Motor neuron (in vitro differentiated cells): Measurements from ENCODE around the gene ATIC. TPM values are rescaled to one million over a fixed set of nuclear protein-coding genes. Genes with fewer than 3 reads are reported as not detected.

Experiments
- ATAC-seq, 8 experiments: fragments of 200-7000 bp; cut with Tn5 transposase; replicated peaks in 6 of 8; 2 replicates each; pipeline ENCODE4 v1.8.0; 2021; ENCODE audit warnings: mild to moderate bottlenecking in 8 of 8, moderate library complexity in 8 of 8
- H3K27ac ChIP-seq, 2 donors: fragments of 250-450 bp; sonication (Bioruptor Pico); 2 replicates each; pipeline ENCODE4 v1.9.0; 2021; ENCODE audit warnings: antibody characterized with exemption in 2 of 2, mild to moderate bottlenecking in 2 of 2, moderate library complexity in 1 of 2
- H3K4me1 ChIP-seq, 2 donors: fragments of 250-450 bp; sonication (Bioruptor Pico); replicated peaks in 1 of 2; 2 replicates each; pipeline ENCODE4 v1.6.1; 2021; ENCODE audit warnings: antibody characterized with exemption in 2 of 2, mild to moderate bottlenecking in 2 of 2, moderate library complexity in 1 of 2
- H3K4me3 ChIP-seq, 5 donors: fragments of 250-450 bp; sonication (Bioruptor Pico); 2 replicates each; pipeline ENCODE4 v1.9.0; 2021; ENCODE audit warnings: antibody characterized with exemption in 5 of 5, mild to moderate bottlenecking in 5 of 5, moderate library complexity in 4 of 5
- WGBS, 10 experiments: fragments of 450-650 bp; shearing (Covaris generic); methylation state at CpG; one replicate each; pipeline ENCODE4 v1.0.0; 2022; 5-methylcytosine and 5-hydroxymethylcytosine counted together
- in situ Hi-C, 9 experiments: fragments of 400-800 bp; cut with MboI; loops; one replicate each; pipeline ENCODE4 v1.15.0; 2021; ENCODE audit warnings: low sequenced_read_pairs in 9 of 9, low pct_unique_long_range_greater_than_20kb in 2 of 9; ENCODE audit not compliant: unreplicated experiment in 9 of 9
- total RNA-seq, 8 experiments: library from RNA; unstranded; fragments of 300-600 nt; gene quantifications; 2 replicates each; pipeline versions ENCODE4 v1.2.3 to v1.2.4, GENCODE V29; 2022

ATIC gene
- total RNA-seq, 8 experiments from 2014 or later, result 15.4 to 241 (median 74.6) TPM

DNA sequence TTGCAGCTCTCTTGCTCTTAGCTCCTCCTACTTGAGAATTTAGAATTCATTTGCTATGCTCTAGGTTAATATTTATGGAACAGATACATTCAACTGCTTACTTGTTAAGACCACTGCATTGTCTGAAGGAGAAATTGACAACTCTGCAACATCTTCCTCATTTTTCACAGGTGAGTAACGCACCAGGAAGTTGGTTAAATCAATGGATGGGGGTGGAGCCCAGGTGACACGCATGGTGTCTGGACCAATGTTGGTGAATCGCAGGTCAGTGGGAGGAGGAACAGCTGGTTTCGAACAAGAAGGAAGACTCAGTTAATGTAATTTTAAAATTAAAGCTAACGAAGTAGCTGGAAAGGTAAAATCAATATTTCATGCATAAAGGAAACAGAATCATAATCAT is 79.7 kb downstream of the ATIC start:
- peaks cover 0 to 4% of the 10 kb centered on the region in 2 donors for H3K4me1 ChIP-seq
- no peak overlapping the region for H3K27ac ChIP-seq
- H3K4me3 ChIP-seq, result no peak overlapping the region
- ATAC-seq, result no peak
- 85 to 100% (median 93%) methylated on average over 2 to 5 of the region's 5 CpGs for WGBS, 10 experiments
- in situ Hi-C loops, result no loop called here

DNA sequence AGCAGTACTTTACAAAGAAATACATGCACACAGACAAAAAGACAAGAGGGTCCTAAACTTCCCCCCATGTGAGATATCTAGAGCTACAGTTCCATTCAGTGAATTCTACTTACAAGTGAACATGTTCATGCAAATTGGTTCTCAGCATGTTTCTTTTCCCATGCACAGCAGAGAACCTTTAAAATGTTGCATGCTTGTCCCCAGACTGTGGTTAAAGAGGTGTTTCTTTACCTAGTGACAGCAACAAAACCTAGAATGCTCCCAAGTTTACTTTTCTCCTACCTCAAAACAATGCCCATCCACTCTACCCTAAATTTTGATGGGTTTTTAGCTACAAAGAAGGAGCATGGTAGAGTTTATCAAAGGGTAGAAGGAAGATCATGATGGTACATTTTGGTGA is 80.3 kb downstream of the ATIC start:
- no peak for ATAC-seq
- H3K4me3 ChIP-seq, result no peak overlapping the region
- no peak overlapping the region for H3K27ac ChIP-seq
- H3K4me1 ChIP-seq, result peaks cover 0 to 4% of the 10 kb centered on the region in 2 donors
- in situ Hi-C loops, result no loop called here

- Histone ChIP-seq H3K4me3 (no peak overlapping the region), H3K4me1 (peaks cover 0 to 4% of the 10 kb centered on the region in 2 donors), H3K27ac (no peak overlapping the region)
- WGBS, 10 experiments, result 76 to 100% (median 95%) methylated on average over 3 to 12 of the region's 12 CpGs
- no peak for ATAC-seq
- in situ Hi-C loops, result no loop called here
These were observed 80.9 kb downstream of the ATIC start for GRCh38 chr2:215392687-215393270.

DNA sequence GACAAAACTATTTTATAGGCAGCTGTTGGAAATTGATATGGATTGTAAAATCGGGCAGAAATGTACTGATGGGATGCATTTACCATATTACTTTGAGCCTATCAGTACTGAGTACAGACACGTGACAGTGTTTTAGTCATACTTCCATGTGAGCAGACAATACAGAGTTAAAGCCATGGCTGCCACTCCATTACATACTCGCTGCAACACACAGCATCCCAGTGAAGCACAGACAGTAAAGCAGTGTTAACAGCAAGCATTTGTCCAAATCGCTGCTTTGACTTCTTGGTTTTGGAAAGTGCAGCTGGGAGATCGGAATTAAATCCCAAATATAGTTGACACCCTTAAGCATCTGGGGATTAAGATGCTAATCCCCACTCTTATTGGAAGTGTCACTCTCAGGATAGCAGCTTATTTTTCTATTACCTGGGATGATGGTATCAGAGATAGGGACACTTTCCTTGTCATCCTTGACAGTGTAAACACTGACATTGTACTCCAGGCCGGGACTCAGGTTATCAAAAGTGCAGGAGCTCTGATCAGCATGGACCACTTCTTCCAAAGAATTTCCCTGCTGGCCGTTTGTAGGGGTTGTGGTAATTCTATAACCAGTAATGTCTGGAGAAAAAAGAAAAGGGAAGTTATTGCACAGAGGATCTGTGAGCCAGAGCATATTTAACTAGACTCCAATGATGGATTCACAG is 82.4 kb downstream of the ATIC start:
- Histone ChIP-seq H3K4me1 (peaks cover 0 to 4% of the 10 kb centered on the region in 2 donors), H3K4me3 (no peak overlapping the region), H3K27ac (no peak overlapping the region)
- in situ Hi-C loops, result no loop called here
- 60 to 100% (median 83%) methylated on average over 1 to 6 of the region's 7 CpGs for WGBS, 10 experiments
- ATAC-seq, result no peak

DNA sequence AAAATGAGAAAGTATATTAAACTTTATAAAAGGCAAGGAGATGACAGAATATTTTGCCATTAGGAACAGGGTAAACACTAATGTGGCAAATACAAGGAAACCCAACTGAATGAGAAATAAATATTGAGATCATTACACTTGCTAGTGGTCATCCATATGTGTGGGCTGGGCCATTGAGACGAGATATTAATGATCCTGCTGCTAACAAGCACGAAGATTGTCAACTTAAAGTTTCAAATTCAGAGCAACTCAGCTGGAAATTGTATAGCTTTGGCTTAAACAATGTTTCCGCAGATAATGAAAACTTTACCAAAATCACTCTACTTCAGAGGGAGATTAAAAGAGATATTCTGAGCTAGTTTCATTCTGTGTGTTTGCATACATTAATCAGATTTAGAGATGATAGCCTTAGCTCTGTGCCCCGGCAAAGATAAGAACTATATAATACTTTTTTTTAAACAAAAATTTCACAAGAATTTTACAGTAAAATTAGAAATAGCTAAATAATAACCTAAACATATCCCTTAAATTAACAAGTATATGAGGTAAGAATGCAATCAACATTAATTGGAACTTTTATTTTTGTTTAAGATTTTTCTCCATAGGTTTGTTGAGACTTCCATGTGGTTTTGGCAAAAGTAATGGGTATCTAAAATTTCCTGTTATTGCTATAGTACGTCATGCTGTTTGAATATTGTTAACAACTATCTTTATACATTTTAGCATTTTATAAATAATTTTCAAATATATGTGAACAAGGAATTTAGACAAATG is 84.0 kb downstream of the ATIC start:
- 57 to 98% (median 73%) methylated on average over 2 to 5 of the region's 5 CpGs for WGBS, 10 experiments
- ATAC-seq, result no peak
- Histone ChIP-seq H3K4me1 (no peaks in the 10 kb centered on the region), H3K27ac (no peak overlapping the region), H3K4me3 (no peak overlapping the region)
- in situ Hi-C loops, result no loop called here

- H3K27ac ChIP-seq, result no peak overlapping the region
- no peak overlapping the region for H3K4me3 ChIP-seq
- in situ Hi-C loops, result no loop called here
- peak in 2 of 8 experiments; percentile 13 to 37 for ATAC-seq
- no peaks in the 10 kb centered on the region for H3K4me1 ChIP-seq
- 67 to 100% (median 93%) methylated on average over 1 to 2 of the region's 2 CpGs; no CpG with 5 or more reads in 2 of the 10 experiments for WGBS, 10 experiments
These were observed 84.9 kb downstream of the ATIC start for GRCh38 chr2:215396595-215397313.

DNA sequence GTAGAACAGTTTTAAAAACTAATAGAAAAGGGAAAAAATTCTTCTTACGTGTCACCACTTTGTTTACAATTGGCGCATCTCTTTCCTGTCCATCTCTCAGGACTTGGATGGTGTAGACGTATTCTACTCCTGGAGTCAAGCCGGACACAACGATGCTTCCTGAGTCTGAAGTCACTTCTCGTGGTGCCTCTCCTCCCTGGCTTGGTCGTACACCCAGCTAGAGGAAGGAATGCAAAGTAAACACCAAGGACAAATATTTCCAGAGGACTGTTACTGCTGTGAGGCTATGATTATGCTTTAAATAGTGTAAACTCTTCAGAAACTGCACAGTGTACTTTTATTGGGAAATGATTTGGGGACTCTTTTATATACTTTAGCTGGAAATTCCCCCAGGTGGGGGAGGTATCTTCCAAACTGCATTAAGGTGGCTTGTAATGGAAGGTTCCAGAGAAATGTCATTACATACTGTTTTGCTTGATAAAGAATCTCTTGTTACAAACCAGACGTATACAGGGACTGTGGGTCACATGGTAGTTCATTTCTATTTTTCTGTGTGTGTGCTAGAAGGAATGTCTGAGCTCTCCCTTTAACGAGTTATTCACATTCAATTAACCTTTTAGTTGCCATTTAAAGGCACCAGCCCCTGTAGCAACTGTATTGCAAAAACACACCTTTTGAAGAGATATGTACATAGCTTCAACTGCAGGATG is 85.9 kb downstream of the ATIC start:
- H3K4me3 ChIP-seq, result no peak overlapping the region
- in situ Hi-C loops, result no loop called here
- ATAC-seq, result peak in 2 of 8 experiments; percentile 49 to 53
- no peak overlapping the region for H3K27ac ChIP-seq
- 17 to 89% (median 74%) methylated on average over 1 to 9 of the region's 9 CpGs; no CpG with 5 or more reads in 1 of the 10 experiments for WGBS, 10 experiments
- no peaks in the 10 kb centered on the region for H3K4me1 ChIP-seq

GRCh38 chr2:215399067-215399716 is 87.3 kb downstream of the ATIC start:
- H3K4me3 ChIP-seq, result no peak overlapping the region
- H3K4me1 ChIP-seq, result no peaks in the 10 kb centered on the region
- no peak for ATAC-seq
- 71 to 100% (median 83%) methylated on average over 1 to 3 of the region's 3 CpGs; no CpG with 5 or more reads in 1 of the 10 experiments for WGBS, 10 experiments
- H3K27ac ChIP-seq, result no peak overlapping the region
- in situ Hi-C loops, result no loop called here

Other genes starting within 250 kb of the ATIC start
- gene ABCA12, start 173.4 kb upstream of the ATIC start, total RNA-seq, result under 1 TPM; 0.04 to 0.92 (median 0.10) TPM
- gene FN1, start 124.0 kb downstream of the ATIC start, total RNA-seq, result 1,000 to 10,000 TPM in 3 of 8 experiments, 100 to 1,000 TPM in 1, 10 to 100 TPM in 1, 1 to 10 TPM in 3; 5.6 to 1,687 (median 166) TPM